HG03039 (cell line): ENCODE data around the gene CHMP1A.

Experiments
- ATAC-seq: cut with Tn5 transposase; IDR thresholded peaks from one replicate; pipeline ENCODE4 v1.9.1; 2021; ENCODE audit warnings: mild to moderate bottlenecking, moderate library complexity; ENCODE audit not compliant: unreplicated experiment

The CHMP1A gene

GRCh38 chr16:89629827-89630610, 27.5 kb downstream of the CHMP1A start:
- no peak for ATAC-seq

- no peak for ATAC-seq
These were observed 32.4 kb downstream of the CHMP1A start for GRCh38 chr16:89624777-89625761.

DNA sequence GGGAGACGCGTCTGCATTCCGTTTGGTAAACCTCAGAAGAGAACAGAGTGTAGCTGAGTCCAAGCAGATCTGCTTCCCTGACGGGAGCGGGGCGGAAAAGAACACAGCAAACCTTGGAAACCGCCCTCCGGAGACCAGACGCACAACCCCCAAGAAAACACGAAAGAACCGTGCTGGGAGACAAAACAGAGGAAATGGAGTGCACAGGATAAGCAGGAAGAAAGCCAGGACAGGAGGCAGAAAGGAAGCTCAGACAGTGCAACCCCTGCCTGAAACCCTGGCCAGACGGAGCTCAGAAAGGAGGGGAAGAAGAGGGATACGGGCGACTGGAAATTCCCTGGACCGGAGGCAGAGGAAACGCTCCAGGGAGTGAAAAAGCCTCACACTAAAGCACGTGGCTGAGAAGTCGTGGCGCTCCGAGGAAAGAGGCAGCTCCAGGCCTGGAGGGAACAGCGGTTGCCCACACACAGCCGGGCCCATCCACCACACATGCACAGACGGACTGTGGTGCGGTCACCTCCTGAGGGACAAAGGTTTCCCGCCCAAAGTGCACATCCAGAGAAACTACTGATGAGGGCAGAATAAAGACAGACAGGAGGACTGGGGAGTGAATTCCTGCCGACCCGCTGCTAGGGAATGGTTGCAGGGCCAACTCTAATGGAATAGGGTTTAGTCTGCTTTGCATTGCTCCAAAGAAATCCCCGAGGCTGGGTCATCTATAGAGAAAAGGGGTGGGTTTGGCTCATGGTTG, 33.8 kb downstream of the CHMP1A start:
- ATAC-seq: no peak

DNA sequence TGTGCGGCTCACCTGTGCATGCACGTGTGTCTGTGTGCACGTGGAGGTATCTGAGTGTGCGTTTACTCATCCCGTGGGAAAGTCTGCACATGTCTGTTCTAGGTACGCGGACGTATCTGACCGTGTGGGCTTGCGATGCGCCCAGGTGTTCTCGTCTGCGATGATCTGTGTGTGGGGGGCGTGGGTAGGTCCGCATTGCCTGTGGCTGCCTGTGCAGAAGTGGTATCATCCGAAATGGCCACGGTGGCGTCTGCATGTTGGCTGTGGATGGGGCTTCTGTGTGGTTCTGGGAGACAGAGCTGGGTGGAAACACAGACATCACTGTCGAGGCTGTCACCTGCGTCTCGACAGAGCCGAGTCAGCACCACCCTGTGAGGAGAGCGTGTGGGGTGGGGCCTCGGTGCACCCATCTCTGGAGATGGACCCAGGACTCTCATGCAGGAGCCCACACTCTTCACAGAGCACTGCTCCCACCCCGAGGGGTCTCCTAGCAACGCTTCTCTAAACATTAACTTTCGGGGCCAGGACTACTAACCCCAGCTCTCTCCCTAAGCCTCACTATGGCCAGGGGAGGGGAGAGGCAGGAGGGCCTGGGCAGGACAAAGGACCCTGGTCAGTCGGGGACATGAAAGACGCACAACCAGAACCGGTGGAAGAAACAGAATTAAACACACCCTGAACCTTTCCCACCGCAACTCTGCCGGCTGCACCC, 35.7 kb downstream of the CHMP1A start:
- no peak for ATAC-seq

DNA sequence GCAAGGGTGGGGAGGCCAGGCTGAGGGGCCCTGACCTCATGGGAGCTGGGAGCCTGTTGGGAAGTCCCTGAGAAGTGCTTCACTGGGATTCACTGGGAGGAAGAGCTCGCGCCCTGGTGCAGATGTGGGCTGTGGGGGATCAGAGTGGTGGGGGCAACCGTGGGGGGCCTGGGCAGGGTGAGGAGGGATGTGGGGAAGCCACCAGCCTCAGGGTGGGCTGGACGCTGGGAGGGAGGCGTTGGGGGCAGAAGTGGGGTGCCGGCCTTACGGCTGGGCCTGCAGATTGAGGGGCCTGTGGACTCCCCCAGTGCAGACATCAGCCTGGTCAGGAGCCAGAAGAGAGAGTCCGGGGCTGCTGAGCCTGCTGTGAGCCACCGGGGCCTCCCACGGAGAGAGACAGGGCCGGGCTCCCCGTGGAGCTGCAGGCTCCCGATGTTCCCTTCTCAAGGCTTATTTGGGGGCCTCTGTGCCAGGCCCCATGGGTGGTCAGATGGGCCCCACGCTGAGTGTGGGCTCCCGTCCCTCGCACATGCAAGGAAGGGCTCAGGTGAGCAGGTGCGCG, 36.3 kb downstream of the CHMP1A start:
- ATAC-seq: no peak

DNA sequence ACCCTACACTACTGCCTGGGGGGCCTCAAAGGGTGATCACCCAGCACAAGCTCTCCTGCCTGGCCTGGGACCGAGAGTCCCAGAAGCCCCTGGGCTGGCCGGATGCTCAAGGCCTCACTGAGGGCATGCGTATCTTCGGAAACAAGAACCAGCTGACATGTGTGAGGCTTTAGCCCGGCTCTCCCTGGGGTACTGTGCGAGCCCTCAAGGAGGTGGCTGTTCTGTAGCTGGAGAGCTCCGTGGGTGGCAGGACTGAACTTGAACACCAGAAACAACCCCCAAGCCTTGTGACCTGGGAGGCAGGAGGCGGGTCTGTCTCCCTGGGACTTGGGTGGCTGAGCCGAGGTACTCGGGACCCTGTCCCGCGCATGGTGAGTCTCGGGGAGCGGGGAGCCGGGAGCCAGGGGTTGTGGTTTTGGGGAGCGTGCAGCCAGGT, 37.1 kb downstream of the CHMP1A start:
- ATAC-seq: no peak

- ATAC-seq: no peak
These were observed 37.7 kb downstream of the CHMP1A start for GRCh38 chr16:89619840-89620239.

DNA sequence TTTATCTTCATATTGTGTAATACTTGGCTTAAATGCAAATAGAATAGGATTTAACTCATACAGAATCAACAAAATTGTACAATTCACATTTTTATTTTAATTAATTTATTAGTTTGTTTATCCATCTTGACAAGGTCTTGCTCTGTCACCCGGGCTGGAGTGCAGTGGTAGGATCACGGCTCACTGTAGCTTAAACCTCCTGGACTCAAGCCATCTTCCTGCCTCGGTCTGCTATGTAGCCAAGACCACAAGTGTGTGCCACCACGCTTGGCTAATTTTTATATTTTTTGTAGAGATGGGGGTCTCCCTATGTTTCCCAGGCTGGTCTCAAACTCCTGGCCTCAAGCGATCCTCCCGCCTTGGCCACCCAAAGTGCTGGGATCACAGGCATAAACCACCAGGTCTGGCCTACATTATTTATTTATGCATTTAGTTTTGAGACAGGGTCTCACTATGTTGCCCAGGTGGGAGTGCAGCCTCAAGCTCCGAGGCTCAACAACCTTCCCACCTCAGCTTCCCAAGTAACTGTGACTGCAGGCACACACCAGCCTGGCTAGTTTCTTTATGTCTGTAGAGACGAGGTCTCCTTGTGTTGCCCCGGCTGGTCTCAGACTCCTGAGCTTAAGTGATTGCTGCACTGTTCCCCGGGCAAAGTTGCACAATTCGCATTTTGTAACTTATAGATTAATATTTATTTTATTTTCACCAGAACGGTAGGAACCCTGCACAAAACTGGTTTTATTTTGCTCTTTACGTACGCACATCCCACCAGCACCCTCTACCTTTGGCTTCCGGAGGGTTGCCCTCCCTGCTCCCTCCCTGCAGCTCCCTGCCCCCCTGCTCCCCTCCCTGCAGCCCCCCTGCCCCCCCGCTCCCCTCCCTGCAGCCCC, 39.2 kb downstream of the CHMP1A start:
- no peak for ATAC-seq

DNA sequence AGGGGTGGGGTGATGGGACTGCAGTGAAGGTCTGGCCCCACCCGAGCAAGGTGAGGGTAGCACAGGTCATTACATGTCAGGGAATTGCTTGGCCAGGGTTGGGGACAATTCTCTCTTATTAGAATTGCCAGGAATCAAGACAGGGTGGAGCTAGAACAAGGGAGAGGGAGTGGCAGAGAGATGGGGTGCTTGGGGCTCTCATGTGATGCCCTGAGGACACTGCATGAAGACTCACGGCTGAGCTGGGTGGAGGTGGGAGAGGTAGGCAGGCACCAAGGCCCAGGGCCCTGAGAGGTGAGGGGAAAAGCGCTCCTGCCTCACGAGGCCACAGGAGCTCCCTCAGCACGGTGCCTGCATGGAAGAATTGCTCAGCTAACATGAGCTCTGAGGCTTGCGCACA, 40.5 kb downstream of the CHMP1A start:
- ATAC-seq: no peak

DNA sequence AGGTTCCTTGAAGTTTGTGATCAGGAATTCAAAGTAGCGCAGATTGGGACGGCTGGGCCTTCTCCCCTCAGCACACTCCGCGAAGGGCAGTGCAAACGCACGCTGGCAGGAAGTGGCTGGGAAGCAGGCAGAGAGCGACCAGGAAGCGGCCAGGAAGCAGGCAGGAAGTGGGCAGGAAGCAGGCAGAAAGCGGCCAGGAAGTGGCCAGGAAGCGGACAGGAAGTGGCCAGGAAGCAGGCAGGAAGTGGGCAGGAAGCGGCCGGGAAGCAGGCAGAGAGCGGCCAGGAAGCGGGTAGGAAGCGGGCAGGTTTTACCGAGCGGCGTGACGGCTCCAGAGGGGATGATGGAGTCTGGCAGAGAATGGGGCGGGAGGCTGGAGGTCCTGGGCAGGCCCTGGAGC, 40.9 kb downstream of the CHMP1A start:
- no peak for ATAC-seq

GRCh38 chr16:89615596-89616090, 41.9 kb downstream of the CHMP1A start:
- ATAC-seq: no peak

DNA sequence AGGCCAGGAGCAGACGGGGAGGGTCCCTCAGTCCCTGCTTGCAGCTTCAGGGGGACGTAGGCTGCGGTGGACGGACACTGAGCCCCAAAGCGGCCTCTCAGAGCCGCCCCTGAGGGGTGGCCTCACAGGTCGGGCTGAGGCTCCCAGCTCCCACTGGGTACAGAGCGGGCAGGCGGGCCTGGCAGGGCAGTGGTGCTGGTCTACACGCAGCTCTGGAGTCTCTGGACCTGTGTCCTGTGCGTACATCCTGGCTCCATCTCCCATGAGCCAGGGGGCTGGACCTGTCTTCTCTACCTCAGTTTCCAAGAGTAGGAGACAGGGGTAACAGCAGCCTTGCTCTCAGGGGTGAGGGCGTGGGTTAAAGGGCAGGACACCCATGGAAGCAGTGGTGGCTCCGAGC, 42.3 kb downstream of the CHMP1A start:
- no peak for ATAC-seq

DNA sequence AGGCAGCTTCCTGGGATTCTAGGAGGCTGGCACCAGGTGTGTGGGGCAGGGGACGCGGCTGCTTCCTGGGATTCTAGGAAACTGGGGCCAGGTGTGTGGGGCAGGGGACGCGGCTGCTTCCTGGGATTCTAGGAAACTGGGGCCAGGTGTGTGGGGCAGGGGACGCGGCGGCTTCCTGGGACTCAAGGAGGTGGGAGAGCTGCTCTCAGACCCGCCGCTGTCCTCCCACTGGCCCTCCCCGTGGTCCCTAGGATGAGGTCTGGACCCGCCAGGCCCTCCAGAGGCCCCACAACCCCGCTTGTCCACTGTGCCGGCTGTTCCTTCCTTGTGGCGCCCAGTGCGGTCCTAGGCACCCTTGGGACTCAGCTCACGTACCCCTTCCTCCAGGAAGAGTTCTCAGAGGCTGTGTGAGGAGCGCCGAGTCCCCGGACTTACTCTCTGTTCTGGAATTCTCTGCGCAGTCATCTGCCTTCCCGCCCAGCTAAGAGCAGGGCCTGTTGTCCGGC, 43.5 kb downstream of the CHMP1A start:
- ATAC-seq: no peak

DNA sequence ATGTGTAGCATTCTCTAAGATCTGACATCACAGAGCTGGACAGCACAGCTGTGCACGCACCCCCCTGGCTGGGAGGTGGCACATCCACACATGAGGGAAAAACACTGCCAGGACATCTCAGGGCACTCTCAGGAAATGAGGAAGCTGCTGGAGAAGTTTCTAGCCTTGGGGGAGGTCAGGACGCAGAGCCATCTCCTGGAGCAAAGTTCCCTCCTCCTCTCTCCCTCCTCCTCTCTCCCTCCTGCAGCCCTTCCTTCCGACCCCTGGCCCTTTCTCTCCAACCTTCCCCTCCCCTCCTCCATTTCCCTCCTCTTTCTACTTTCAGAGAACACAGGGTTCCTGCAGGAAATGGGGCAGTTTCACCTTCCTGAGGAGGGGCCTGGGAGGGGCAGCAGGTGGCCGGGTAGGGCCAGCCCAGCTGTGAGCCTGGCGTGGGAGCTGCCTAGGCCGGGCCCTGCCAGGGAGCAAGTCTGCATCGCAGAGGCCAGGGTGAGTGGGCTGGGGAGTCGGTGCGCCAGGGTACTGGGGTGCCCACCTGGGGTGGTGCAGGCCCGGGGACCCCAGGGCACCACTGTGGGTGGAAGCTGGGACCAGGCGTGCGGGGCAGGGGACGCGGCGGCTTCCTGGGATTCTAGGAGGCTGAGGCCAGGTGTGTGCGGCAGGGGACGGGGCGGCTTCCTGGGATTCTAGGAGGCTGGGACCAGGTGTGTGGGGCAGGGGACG, 44.1 kb downstream of the CHMP1A start, which contains the start of gene DPEP1:
TSS of gene DPEP1 (plus strand) at position 412 of the 723 bp plus-strand sequence. CDS start 16,769 bp downstream, outside the sequence.
- ATAC-seq: no peak

DNA sequence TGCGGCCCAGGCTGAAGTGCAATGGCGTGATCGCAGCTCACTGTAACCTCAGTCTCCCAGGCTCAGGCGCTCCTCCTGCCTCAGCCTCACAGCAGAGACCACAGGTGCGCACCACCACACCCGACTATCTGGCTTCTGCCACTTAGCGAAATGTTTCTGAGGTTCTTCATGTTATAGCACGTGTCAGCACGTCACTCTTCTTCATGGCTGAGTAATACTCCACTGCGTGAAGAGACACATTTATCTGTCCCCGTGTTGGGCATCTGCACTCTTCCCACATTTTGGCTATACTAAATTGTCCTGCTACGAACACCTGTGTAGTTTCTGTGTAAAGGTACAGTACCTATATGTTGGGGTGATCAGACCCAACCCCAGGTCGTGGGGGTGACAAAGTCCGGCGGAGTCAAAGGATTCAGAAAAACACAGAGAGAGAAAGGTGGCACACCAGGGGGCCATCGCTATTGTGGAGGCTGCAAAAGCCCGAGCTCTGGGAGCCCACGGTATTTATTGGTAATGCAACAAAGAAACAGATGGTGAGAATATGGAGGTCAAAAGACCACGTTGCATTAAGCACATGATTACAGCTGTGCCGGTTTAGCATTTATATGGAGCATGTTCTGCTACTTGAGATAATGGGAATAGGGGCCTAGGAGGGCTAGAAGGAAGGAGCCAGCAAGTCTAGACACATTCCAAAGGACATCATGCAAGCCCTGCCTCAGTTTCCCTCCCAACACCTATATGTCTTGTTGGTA, 44.9 kb downstream of the CHMP1A start:
- no peak for ATAC-seq

- no peak for ATAC-seq
These were observed 47.4 kb downstream of the CHMP1A start for GRCh38 chr16:89610108-89610453.
